ENCODE data around the gene PDPR. TPM values are rescaled to one million over a fixed set of nuclear protein-coding genes. Genes with fewer than 3 reads are reported as not detected.
"Not testable (repeated sequence)": the region's sequence is repeated elsewhere in the genome, so short reads cannot be mapped to it uniquely, and the experiment has no call there.

PDPR gene
- total RNA-seq, 4 donors from 2014 or later, result 20.2 to 25.4 (median 22.8) TPM

- H3K4me1 ChIP-seq; H3K4me3 ChIP-seq; ATAC-seq; in situ Hi-C loops (cut with MboI; ENCODE audit: low sequenced_read_pairs in 4 of 4); DNase-seq; H3K27ac ChIP-seq; intact Hi-C loops (cut with DNase I; ENCODE audit: low total_unique reads); H3K27me3 ChIP-seq; H3K36me3 ChIP-seq; H3K9me3 ChIP-seq: not testable (repeated sequence)
These were observed 84.1 kb downstream of the PDPR start for GRCh38 chr16:70198230-70198629.

GRCh38 chr16:70198666-70199065 lies 84.5 kb downstream of the PDPR start:
- H3K27me3 ChIP-seq; H3K4me3 ChIP-seq; H3K9me3 ChIP-seq; ATAC-seq; in situ Hi-C loops (cut with MboI; ENCODE audit: low sequenced_read_pairs in 4 of 4); intact Hi-C loops (cut with DNase I; ENCODE audit: low total_unique reads); H3K27ac ChIP-seq; DNase-seq; H3K36me3 ChIP-seq; H3K4me1 ChIP-seq: not testable (repeated sequence)

- in situ Hi-C loops (cut with MboI; ENCODE audit: low sequenced_read_pairs in 4 of 4); H3K27ac ChIP-seq; H3K4me1 ChIP-seq; H3K27me3 ChIP-seq; H3K4me3 ChIP-seq; intact Hi-C loops (cut with DNase I; ENCODE audit: low total_unique reads); H3K9me3 ChIP-seq; H3K36me3 ChIP-seq; ATAC-seq; DNase-seq: not testable (repeated sequence)
These were observed 85.0 kb downstream of the PDPR start for GRCh38 chr16:70199170-70199569.

- H3K9me3 ChIP-seq, ATAC-seq: not testable (repeated sequence)
These were observed 85.9 kb downstream of the PDPR start for GRCh38 chr16:70200063-70200462.

GRCh38 chr16:70203508-70203907 lies 89.4 kb downstream of the PDPR start:
- ATAC-seq; H3K27me3 ChIP-seq; intact Hi-C loops (cut with DNase I; ENCODE audit: low total_unique reads); in situ Hi-C loops (cut with MboI; ENCODE audit: low sequenced_read_pairs in 4 of 4); H3K4me1 ChIP-seq; H3K4me3 ChIP-seq; H3K9me3 ChIP-seq; H3K36me3 ChIP-seq; H3K27ac ChIP-seq; DNase-seq: not testable (repeated sequence)

More at GRCh38 chr16:70200063-70200462, 85.9 kb downstream of the PDPR start:
- in situ Hi-C loops (cut with MboI; ENCODE audit: low sequenced_read_pairs in 4 of 4); H3K4me1 ChIP-seq; H3K27me3 ChIP-seq; H3K4me3 ChIP-seq; DNase-seq; H3K27ac ChIP-seq; H3K36me3 ChIP-seq; intact Hi-C loops (cut with DNase I; ENCODE audit: low total_unique reads): not testable (repeated sequence)

- H3K27ac ChIP-seq; H3K4me3 ChIP-seq; H3K27me3 ChIP-seq; in situ Hi-C loops (cut with MboI; ENCODE audit: low sequenced_read_pairs in 4 of 4); H3K36me3 ChIP-seq; ATAC-seq; intact Hi-C loops (cut with DNase I; ENCODE audit: low total_unique reads); H3K9me3 ChIP-seq; H3K4me1 ChIP-seq; DNase-seq: not testable (repeated sequence)
These were observed 89.9 kb downstream of the PDPR start for GRCh38 chr16:70204010-70204409.

- H3K27ac ChIP-seq; H3K4me1 ChIP-seq; DNase-seq; ATAC-seq; H3K36me3 ChIP-seq; intact Hi-C loops (cut with DNase I; ENCODE audit: low total_unique reads); H3K27me3 ChIP-seq; in situ Hi-C loops (cut with MboI; ENCODE audit: low sequenced_read_pairs in 4 of 4); H3K9me3 ChIP-seq; H3K4me3 ChIP-seq: not testable (repeated sequence)
These were observed 90.7 kb downstream of the PDPR start for GRCh38 chr16:70204668-70205405.

- not testable (repeated sequence) for ATAC-seq
These were observed 92.2 kb downstream of the PDPR start for GRCh38 chr16:70206382-70206781.

More at GRCh38 chr16:70206382-70206781, 92.2 kb downstream of the PDPR start:
- in situ Hi-C loops (cut with MboI; ENCODE audit: low sequenced_read_pairs in 4 of 4); intact Hi-C loops (cut with DNase I; ENCODE audit: low total_unique reads); H3K36me3 ChIP-seq; H3K27me3 ChIP-seq; H3K27ac ChIP-seq; H3K9me3 ChIP-seq; H3K4me1 ChIP-seq; H3K4me3 ChIP-seq; DNase-seq: not testable (repeated sequence)

Other genes with a start within 250 kb of the PDPR start
- under 1 TPM in 1 of 4 donors, not detected in 3; 0.71 TPM for gene CLEC18A, start 163.0 kb upstream of the PDPR start, total RNA-seq
- under 1 TPM in 3 of 4 donors, not detected in 1; 0.18 to 0.49 (median 0.41) TPM for gene CLEC18C, start 59.5 kb downstream of the PDPR start, total RNA-seq
- 10 to 100 TPM; 15.3 to 33.2 (median 17.2) TPM for gene EXOSC6, start 137.6 kb downstream of the PDPR start, total RNA-seq
- 10 to 100 TPM; 58.0 to 80.4 (median 60.2) TPM for gene AARS1, start 175.2 kb downstream of the PDPR start, total RNA-seq
- 10 to 100 TPM; 26.6 to 38.3 (median 31.9) TPM for gene DDX19B, start 184.9 kb downstream of the PDPR start, total RNA-seq
- gene DDX19A, start 232.6 kb downstream of the PDPR start, total RNA-seq, result 100 to 1,000 TPM in 2 of 4 donors, 10 to 100 TPM in 2; 44.6 to 112 (median 88.1) TPM